ENCODE measurements around the gene TBX19.

The TBX19 gene

GRCh38 chr1:168288311-168289052, 7.8 kb downstream of the TBX19 start:
- no peak for DNase-seq (ENCODE audit: low read depth)
- TF ChIP-seq CTCF (IDR thresholded peaks at IDR 0.05; ENCODE audit: control insufficient read depth, extremely low read depth, insufficient read depth), result no peak
- no peak overlapping the region for H3K4me3 ChIP-seq (ENCODE audit: low read depth, low read length)

- no peak for DNase-seq (ENCODE audit: low read depth)
- H3K4me3 ChIP-seq (ENCODE audit: low read depth, low read length), result no peak overlapping the region
- no peak for TF ChIP-seq CTCF (IDR thresholded peaks at IDR 0.05; ENCODE audit: control insufficient read depth, extremely low read depth, insufficient read depth)
These were observed 10.7 kb downstream of the TBX19 start for GRCh38 chr1:168291222-168291837.

GRCh38 chr1:168293356-168293755, 12.7 kb downstream of the TBX19 start:
- no peak for DNase-seq (ENCODE audit: low read depth)
- no peak overlapping the region for H3K4me3 ChIP-seq (ENCODE audit: low read depth, low read length)
- no peak for TF ChIP-seq CTCF (IDR thresholded peaks at IDR 0.05; ENCODE audit: control insufficient read depth, extremely low read depth, insufficient read depth)

GRCh38 chr1:168295411-168296114, 14.9 kb downstream of the TBX19 start:
- no peak for DNase-seq (ENCODE audit: low read depth)
- H3K4me3 ChIP-seq (ENCODE audit: low read depth, low read length), result no peak overlapping the region
- no peak for TF ChIP-seq CTCF (IDR thresholded peaks at IDR 0.05; ENCODE audit: control insufficient read depth, extremely low read depth, insufficient read depth)

DNA sequence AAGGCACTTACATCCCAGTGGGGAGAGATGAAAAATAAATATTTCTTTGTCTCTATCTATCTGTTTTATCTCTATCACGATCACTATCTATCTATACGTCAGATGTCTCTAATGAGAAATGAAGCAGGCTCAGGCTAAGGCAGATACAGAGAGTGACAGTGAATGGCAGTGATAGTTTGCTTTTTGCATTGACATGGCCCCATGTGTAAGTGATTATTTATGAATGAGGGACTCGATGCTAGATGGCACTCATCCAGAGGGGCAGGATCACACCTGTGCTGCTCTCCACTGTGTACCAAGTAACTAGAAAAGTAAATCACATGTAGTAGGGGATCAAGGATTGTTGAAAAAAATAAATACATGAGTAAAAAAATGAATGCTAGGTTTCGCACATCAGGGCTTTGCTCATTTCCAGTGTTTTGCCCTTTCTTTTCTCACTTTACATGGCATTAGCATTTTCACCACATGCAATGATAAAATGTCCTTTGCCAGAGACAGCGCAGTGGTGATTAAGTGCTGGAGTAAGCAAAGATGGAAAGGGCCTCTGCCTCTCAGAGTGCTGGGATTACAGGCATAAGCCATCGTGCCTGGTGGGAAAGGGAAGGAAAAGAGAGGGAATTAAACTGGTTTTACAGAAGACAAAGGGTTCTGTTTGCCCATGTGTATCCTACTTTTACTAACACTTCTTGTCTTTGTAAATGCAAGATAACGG, 16.5 kb downstream of the TBX19 start:
- H3K4me3 ChIP-seq (ENCODE audit: low read depth, low read length), result no peak overlapping the region
- peak; percentile 56 for DNase-seq (ENCODE audit: low read depth)
- TF ChIP-seq CTCF (IDR thresholded peaks at IDR 0.05; ENCODE audit: control insufficient read depth, extremely low read depth, insufficient read depth), result no peak

GRCh38 chr1:168298446-168298845, 17.8 kb downstream of the TBX19 start:
- H3K4me3 ChIP-seq (ENCODE audit: low read depth, low read length), result no peak overlapping the region
- DNase-seq (ENCODE audit: low read depth), result no peak
- no peak for TF ChIP-seq CTCF (IDR thresholded peaks at IDR 0.05; ENCODE audit: control insufficient read depth, extremely low read depth, insufficient read depth)
